Prostate gland (tissue), 2 donors: ENCODE measurements around the gene TASOR2.

ENCODE experiments used
- POLR2A ChIP-seq: fragments of 450-650 bp; IDR thresholded peaks from one replicate; pipeline ENCODE4 v1.6.1; 2016; ENCODE audit warnings: antibody characterized with exemption, mild to moderate bottlenecking
- POLR2AphosphoS5 ChIP-seq: sonication (generic); formaldehyde crosslinking; IDR thresholded peaks from one replicate; pipeline ENCODE4 v1.6.1; 2017; ENCODE audit warnings: antibody characterized with exemption
- TF ChIP-seq, protein P1 (sequence below), 4 experiments: fragments of 200-600 bp in 2 of 4; fragments of 450-650 bp in 2 of 4; sonication (generic) in 2 of 4; IDR thresholded peaks; 1 replicate in 3 of 4; 2 replicates in 1 of 4; pipeline ENCODE4 v1.5.1; 2016 to 2019; ENCODE audit warnings: antibody characterized with exemption in 4 of 4, mild to moderate bottlenecking in 2 of 4, moderate library complexity in 2 of 4

DNA sequence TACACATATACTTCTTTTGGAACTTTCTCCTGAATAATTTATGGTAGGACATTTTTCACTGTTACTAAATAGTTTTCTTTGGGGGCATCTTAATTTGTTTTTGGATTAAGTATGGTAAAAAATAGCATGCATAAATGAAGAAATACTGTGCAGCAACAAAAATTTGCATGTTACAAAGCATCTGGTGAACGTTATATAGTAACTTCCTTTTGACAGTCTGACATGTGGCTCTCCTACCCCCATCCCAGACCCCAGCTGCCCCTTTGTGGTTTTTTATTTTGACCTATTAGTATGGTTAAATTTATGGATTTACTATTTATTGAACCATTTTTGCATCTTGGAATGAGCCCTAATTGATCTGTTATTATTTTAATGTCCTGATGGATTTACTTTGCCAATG lies 9.9 kb downstream of the TASOR2 start:
- TF ChIP-seq, protein P1, sequence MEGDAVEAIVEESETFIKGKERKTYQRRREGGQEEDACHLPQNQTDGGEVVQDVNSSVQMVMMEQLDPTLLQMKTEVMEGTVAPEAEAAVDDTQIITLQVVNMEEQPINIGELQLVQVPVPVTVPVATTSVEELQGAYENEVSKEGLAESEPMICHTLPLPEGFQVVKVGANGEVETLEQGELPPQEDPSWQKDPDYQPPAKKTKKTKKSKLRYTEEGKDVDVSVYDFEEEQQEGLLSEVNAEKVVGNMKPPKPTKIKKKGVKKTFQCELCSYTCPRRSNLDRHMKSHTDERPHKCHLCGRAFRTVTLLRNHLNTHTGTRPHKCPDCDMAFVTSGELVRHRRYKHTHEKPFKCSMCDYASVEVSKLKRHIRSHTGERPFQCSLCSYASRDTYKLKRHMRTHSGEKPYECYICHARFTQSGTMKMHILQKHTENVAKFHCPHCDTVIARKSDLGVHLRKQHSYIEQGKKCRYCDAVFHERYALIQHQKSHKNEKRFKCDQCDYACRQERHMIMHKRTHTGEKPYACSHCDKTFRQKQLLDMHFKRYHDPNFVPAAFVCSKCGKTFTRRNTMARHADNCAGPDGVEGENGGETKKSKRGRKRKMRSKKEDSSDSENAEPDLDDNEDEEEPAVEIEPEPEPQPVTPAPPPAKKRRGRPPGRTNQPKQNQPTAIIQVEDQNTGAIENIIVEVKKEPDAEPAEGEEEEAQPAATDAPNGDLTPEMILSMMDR (IDR thresholded peaks at IDR 0.05) = no peak
- TF ChIP-seq POLR2AphosphoS5 = no peak
- TF ChIP-seq POLR2A = no peak
